Measurements from ENCODE around the gene DDX3X.
"Not testable (repeated sequence)": the region's sequence is repeated elsewhere in the genome, so short reads cannot be mapped to it uniquely, and the experiment has no call there.

Gene DDX3X

DNA sequence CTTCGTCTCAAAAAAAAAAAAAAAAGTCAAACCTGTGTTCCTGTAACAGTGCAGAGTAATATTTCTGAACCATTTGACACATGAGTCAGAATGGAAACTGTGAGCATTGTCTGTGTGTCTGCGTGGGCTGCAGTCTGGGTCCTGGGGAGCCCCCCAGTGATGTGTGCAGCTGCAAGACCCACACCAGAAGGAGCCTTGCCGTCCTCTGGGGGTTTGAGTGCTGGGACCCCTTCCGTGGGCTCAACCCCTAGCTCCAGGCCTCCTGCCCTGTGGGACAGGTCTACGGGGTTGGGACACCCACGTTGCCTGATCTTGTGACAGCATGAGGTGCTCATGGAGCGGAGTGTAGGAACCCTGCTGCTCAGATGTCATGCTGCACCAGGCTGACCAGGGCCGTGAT, 43.7 kb downstream of the DDX3X start:
- DNase-seq = no peak

DNA sequence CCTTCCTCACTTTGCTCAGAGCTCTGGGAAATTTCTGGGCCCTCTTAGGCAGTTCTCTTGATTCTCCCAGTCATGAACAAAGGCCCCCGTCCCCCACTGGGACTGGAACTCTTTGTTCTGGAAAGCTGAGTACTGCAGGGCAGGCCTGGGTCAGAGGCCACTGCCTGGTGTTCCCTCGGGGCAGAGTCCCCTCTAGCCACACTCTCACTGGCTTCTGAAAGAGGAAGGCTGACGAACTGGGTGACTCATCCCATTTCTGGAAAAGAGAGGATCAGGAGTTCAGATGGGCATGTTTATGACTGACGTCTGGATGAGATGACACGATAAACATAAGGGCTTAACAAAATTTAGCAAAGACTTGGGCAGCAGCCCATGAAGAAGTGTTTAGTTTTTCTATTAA, 47.7 kb downstream of the DDX3X start:
- no peak for DNase-seq

DNA sequence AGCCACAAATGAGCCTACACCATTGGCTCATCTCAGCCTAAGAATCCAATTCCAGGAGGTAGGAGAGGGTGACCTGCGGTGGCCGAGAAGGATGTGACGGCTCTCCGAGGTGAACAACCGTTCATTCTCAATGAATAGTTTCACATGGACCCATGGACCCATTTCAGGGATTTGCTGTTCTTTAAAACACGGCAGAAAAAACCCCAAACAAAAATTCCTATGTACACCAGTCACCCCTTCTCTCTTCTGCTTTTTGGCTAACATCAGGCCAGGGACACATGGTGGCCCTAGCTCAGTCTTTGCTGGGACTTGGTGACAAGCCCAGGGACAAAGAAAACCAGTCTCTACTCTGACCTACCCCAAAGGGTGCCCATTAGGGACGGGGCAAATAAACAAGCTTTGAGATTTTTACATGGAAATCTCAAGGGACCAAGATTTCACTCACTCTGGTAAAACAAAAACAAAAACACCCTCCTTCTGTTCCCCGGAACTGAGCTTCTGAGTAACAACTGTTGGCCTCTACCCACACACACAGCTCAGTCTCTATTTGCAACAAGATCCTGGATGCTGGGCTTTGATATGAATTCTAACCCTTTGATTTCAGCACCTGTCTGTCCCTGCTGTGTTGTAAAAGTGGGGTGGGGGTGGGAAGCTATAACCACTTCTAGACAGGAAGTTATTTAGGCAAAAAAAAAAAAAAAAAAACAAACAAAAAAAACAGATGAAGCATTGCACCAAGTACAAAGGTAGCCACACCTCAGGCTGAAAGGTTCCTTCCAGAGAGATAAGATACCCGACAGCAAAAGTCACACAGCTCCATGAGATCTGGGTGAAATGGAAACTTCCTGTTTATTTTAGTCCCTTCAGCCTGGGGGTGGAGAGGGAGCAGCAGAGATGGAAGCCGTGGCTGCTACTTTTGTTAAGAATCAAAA, 49.0 kb downstream of the DDX3X start:
- DNase-seq = no peak

DNA sequence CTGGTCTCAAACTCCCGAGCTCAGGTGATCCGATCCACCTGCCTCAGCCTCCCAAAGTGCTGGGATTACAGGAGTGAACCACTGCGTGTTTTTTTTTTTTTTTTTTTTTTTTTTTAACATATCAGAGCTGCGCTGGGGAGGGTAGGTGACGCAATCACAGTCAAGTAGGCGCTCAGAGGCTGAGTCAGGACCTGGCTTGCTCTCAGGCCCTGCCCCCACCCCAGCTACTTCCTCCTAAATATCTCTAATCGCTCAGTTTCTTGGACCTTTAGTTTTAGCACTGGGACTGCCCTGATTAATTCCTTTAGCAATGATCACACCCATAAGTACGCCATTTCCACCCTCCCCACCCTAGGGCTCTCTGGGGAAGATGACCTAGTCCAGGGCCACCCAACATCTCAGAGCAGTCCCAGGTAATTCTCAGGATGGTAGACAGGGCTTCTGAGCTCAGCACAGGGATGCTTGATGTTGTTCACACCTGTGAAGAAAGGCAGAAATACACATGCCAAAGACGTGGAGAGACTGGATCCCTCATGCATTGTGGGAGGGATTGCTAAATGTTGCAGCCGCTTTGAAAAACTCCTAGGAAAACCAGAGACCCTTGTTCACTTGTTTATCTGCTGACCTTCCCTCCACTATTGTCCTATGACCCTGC, 50.2 kb downstream of the DDX3X start:
- DNase-seq = peak; percentile 55

DNA sequence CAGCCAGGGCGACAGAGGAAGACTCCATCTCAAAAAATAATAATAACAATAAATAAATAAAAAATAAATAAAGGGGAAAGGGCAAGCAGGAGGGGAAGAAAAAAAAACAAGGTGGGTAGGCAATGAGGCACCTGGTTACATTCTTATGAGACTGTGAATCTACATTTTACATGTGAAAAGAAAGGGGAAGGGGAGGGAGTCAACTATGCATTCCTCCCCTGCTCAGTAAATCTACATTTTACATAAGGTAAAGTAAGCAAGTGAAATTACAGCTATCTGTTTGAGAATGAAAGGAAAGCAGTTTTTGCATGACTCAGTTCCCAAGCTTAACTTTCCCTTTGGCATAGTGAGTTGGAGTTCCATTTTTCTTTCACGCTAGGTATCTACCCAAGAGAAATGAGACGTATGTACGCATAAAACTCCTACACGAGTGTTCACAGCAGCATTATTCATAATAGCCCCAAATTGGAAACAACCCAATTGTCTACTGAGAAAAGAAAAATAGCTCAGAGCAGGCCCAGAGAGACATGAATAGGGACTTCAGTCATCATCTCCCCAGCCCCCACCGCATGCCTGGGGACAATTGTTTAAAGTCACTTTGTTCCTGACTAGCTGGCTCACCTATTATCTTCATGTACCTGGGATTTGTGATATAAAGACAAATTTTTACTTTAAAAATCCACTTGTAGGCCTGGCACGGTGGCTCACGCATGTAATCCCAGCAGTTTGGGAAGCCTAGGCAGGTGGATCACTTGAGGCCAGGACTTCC, 52.4 kb downstream of the DDX3X start:
- DNase-seq = no peak

DNA sequence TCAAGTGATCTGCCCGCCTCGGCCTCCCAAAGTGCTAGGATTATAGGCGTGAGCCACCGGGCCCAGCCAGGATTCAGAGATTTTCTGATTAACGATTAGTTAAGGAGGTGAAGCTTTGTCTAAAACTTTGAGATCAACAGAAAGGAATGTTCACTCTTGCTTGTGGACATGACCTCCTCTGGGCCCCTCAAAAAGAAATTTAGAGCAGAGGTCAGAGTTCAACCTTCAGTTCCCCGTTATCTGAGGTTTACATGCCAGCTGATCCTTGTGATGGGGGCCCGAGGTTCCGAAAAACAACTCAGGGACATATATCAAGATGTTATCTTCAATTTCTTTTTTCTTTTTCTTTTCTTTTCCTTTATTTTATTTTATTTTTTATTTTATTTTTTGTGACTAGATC, 54.6 kb downstream of the DDX3X start:
- no peak for DNase-seq

DNA sequence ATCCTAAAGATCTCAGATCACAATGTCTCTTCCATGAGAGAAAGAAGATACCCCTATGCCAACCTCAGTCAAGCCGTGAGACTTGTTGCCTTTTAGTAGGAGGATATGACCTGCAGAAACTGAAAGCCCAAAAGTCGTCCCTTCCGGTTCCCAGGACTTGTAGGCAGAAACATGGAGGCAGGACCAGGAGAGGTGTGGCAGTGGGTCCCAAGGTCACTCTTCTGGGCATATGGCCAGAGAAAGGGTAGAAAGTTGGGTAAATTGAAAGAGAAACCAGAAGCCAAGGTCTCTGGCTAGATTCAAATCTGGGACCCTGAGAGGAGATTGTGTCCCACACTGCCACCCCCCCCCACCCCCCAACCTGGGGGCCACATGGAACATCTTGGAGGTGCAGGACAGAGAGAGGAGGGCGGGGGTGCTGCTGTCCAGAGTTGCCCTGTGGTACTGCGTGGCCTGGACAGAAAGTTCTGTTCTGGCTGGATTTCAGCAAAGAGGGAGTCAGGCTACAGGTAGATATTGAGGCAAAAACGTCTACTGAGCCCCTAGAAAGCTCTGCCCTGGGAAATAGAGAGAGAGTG, 55.4 kb downstream of the DDX3X start:
- no peak for DNase-seq

DNA sequence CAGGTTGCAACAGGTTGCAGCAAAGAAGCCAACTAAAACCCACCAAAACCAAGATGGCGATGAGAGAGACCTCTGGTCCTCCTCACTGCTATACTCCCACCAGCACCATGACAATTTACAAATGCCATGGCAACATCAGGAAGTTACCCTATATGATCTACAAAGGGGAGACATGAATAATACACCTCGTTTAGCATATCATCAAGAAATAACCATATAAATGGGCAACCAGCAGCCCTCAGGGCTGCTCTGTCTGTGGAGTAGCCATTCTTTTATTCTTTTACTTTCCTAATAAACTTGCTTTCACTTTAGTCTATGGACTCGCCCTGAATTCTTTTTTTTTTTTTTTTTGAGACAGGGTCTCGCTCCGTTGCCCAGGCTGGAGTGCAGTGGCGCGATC, 56.6 kb downstream of the DDX3X start:
- DNase-seq = not testable (repeated sequence)

DNA sequence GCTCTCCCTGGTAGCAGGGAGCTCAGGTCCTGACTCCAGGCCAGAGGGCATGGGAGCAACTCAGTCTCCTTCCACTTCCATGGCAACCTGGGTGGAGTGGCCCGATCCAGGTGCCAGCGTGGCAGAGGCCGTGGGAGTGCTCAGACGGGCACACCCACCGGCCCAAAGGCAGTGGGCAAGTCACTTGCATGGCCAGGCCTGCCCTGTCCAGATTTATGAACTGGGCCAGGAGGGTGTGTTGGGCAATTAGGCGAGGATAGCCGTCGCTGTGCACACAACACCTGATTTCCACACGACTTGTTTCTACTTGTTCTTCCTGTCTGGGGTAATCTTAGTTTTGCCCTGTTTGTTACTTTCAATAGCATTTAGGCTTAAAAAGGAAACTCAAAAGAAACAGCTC, 57.6 kb downstream of the DDX3X start:
- no peak for DNase-seq

DNA sequence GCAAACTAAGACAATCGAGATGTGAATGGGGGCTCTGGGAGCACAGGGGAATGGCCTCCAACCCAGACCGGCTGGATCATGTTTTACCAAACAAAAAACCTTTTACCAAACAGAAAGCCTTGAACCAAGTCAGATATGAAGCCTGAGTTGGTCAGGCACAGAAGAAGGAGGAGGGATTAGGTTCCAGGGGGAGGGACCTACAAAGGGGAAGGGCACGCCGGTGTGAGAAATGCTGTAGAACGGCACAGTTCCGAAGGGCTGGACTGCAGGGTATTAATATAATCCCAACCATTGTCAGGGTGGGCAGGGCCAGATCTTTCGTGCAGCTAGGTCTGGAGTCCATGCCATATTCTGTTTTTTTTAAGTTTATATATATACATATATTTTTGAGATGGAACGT, 60.3 kb downstream of the DDX3X start:
- DNase-seq = no peak

DNA sequence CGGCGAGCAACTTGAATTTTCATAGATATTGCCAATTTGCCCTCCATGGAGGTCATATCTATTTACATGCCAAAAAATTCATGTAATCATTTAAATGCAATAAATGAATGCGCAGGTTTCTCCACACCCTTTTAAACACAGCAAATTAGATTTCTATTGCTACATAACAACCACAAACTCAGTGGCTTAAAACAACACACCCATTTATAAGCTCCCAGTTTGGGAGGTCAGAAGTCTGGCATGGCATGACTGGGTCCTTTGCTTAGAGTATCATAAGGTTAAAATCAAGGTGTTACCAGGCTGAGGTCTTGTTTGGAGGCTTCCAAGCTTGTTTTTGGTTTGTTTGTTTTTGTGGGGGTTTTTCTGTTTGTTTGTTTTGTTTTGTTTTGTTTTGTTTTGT, 63.3 kb downstream of the DDX3X start:
- no peak for DNase-seq

DNA sequence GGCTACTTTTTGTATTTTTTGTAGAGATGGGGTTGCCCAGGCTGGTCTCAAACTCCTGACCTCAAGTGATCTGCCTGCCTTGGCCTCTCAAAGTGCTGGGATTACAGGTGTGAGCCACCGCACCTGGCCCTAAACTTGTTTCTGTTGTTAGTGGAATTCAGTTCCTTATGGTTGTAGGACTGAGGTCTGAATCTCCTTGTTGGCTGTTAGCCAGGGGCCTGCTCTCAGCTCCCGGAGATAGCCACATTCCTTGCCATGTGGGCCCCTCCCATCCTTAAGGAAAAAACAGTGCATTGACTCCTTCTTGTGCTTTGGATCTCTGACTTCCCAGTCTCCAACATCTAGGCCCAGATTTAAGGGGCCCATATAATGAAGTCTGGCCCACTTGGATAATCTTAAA, 63.8 kb downstream of the DDX3X start:
- DNase-seq = no peak

DNA sequence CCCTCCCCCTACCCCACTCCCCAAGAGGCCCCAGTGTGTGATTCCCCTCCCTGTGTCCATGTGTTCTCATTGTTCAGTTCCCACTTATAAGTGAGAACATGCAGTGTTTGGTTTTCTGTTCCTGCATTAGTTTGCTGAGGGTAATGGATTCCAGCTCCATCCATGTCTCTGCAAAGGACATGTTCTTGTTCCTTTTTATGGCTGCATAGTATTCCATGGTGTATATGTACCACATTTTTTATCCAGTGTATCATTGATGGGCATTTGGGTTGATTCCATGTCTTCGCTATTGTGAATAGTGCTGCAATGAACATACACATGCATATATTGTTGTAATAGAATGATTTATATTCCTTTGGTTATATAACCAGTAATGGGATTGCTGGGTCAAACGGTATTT, 68.6 kb downstream of the DDX3X start:
- DNase-seq = not testable (repeated sequence)

DNA sequence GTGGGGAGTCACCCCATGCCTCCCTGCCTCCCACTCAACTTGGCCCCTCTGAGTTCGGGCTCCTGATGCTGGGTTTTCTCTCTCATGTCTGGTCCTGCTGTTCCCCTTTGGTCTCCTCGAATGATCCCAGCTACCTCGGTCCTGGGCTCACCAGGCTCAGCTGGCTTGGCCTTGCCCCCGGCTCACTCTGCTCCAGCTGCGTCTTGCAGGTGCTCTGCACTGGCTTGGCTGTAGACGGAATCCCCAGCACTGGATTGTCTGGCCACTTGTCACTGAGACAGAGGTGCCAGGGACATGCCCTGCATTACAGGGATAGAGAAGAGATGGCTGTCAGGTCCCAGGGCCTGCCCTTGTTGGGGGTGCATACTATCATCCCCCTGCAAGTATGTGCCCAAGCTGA, 71.6 kb downstream of the DDX3X start:
- no peak for DNase-seq

DNA sequence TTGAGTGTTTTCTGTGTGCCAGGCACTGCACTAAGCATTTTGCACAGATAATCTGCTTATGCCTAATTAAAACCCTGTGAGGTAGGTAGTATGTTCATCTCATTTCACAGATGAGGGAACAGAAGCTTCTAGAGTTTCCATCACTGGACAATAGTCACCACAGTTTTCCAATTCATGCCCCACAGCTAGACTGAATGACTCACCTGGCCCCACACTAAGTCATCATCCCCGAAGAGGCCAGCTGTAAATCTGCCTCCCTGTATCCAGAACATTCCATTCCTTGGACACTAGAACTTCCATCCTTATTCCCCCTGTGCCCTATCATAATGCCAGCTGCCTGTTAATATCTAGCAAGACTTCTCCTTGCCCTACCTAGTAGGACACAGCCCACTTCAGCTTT, 72.2 kb downstream of the DDX3X start:
- DNase-seq = no peak

DNA sequence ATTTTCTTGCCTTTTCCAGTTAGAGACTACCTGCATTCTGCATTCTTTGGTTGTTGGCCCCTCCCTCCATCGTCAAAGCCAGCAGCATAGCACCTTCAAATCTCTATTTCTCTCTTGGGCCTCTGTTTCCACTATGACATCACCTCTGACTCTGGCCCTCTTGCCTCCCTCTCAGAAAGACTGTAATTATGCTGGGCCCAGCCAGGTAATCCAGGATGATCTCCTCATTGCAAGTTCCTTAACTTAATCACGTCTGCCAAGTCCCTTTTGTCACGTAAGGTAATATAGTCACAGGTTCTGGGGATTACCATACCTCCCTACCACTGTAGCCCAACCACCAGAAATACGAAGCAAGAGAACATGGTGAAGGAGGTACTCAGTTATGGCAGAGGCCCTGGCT, 73.9 kb downstream of the DDX3X start:
- DNase-seq = no peak

DNA sequence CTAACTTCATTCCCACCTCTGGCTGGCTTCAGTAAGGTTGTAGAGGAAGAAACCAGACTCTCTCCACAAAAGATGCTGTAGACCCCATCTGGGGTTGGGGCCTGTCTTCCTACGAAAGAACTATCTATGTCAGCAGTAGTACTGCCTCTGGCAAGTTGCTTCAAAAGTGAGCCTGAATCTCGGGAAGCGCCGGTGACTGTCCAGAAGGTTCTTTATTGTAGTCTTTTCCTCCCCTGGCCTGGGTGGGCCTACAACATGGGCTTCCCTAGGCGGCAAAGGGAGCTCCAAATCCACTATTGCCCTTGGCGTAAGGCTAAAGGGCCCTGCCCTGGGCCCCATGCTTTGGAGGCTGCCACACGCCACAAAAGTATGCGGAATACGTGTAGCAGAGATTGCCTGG, 74.6 kb downstream of the DDX3X start:
- DNase-seq = no peak

DNA sequence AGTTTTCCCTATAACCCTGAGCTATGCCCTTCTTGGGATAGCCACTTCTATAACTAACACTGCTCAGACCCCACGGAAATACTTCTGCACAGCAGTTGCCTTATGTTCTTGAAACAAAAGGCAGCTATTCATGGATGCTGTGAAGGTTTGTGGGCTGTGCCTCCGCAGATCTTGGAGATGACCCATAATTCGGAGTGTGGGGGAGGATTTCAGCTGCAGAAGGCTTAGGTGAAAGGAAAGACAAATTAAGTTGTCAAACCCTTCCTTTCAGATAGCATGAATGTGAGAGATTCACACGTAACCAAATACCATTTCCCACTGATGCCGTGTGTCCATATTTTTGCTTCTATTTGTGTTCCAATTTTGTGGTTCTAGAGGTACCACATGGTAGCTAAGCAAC, 75.0 kb downstream of the DDX3X start:
- no peak for DNase-seq

DNA sequence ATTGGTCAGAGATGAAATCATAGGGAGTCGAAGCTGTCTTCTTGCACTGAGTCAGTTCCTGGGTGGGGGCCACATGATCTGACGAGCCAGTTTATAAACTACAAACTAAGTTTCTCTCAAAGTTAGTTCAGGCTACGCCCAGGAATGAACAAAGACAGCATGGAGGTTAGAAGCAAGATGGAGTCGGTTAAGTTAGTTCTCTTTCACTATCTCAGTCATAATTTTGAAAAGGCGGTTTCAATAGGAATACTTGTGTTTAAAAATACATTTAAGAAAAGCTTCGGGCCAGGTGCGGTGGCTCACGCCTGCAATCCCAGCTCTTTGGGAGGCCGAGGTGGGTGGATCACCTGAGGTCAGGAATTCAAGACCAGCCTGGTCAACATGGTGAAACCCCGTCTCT, 77.3 kb downstream of the DDX3X start:
- not testable (repeated sequence) for DNase-seq

DNA sequence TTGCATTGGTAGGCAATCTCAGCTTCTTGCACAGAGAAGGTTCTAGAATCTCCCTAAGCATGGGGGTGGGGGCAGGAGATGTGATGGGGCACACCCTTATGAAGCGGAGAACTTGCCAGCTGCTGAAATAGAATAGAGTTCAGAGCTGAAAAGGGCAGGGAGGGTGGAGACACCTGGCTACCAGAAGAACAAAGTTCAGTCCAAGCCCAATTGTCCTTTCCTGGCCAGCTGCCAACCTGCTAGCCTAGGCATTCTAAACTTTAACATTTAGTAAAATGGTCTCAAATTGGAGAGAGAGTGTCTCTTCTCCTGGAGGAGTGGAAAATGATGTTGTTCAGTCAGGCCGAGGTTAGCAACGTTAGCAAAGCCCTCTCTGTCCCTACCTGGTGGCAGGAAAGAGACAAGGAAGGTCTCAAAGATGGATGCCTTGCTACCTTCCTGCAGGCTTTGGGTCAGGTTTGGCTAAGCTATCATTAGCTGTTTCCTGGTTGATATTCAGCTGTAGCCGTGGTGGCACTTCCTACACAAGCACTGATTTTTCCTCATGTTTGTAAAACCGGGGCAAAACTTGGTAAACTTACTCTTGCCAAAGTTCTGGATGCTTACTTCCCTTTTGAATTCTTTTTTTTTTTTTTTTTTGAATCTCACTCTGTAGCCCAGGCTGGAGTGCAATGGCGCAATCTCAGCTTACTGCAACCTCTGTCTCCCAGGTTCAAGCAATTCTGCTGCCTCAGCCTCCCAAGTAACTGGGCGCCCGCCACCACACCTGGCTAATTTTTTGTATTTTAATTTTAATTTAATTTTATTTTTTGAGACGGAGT, 78.5 kb downstream of the DDX3X start:
- DNase-seq = no peak

Data from activated CD4-positive, CD25-positive, alpha-beta regulatory T cell treated with anti-CD3 and anti-CD28 coated beads, Interleukin-2, amount 50 U/mL, for 72 hours (primary cell).